ENCODE data around the gene ZBTB40. TPM values are rescaled to one million over a fixed set of nuclear protein-coding genes. Genes with fewer than 3 reads are reported as not detected.

Gene ZBTB40
- polyA plus RNA-seq, 1 of the 3 experiments (the other 2 are of a cell fraction), result 5.0 TPM

DNA sequence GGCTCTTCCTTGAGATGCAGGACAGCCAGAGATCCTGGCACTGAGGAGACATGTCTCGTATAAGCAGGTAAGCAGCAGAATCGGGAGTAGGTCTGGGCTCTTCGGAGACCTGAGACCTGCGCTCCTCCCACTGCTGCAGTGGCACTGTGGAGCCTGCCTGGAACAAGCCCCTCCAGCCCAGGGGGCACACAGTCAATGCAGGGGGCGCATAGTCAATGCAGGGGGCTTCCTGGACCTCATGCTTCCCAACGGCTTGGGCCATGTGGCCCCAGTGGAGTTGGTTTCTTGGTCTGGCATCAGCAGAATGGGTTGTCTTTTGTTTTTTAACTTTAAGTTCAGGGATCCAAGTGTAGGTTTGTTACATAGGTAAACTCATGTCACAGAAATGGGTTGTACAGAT lies 83.7 kb downstream of the ZBTB40 start:
- H3K4me3 ChIP-seq (ENCODE audit: low read depth in 2 of 2, low read length in 1 of 2), result no peak overlapping the region
- H3F3A ChIP-seq (replicated peaks; ENCODE audit: insufficient read depth), result no peaks in the 10 kb centered on the region
- no peak for TF ChIP-seq NRF1 (IDR thresholded peaks at IDR 0.05; ENCODE audit: low read depth, low read length)
- H2AFZ ChIP-seq (ENCODE audit: low read depth), result no peak overlapping the region
- no peaks in the 10 kb centered on the region for H3K36me3 ChIP-seq (replicated peaks in 1 of 2; ENCODE audit: control insufficient read depth in 1 of 2, insufficient read depth in 2 of 2, low read length in 1 of 2)
- ChIA-PET CTCF (interaction anchor here (11.7 kb wide), 1 partner anchor 107 kb away, joined by 289 read pairs; the partner anchor contains the start of gene C1QC), POLR2A (no interaction called here)
- H3K9me2 ChIP-seq, result no peaks in the 10 kb centered on the region
- H3K4me1 ChIP-seq (ENCODE audit: control insufficient read depth in 1 of 2, insufficient read depth in 2 of 2, low read depth in 1 of 2, low read length in 1 of 2), result peaks cover 0 to 17% of the 10 kb centered on the region in 2 experiments; a peak in 1 of 4 replicates
- H3K27me3 ChIP-seq (ENCODE audit: insufficient read depth), result no peaks in the 10 kb centered on the region
- no peak overlapping the region for H3K4me2 ChIP-seq
- no peak overlapping the region for H3K27ac ChIP-seq (ENCODE audit: low read depth in 2 of 2, low read length in 1 of 2)
- H3K9ac ChIP-seq, result no peak overlapping the region
- H3K9me3 ChIP-seq, result no peaks in the 10 kb centered on the region
- H3K79me2 ChIP-seq (ENCODE audit: insufficient read depth), result no peaks in the 10 kb centered on the region
- 87% methylated on average over 4 of the region's 6 CpGs for WGBS (ENCODE audit: low lambda C conversion rate)
- DNase-seq, result no peak
- no peaks in the 10 kb centered on the region for H4K20me1 ChIP-seq (ENCODE audit: insufficient read depth)

DNA sequence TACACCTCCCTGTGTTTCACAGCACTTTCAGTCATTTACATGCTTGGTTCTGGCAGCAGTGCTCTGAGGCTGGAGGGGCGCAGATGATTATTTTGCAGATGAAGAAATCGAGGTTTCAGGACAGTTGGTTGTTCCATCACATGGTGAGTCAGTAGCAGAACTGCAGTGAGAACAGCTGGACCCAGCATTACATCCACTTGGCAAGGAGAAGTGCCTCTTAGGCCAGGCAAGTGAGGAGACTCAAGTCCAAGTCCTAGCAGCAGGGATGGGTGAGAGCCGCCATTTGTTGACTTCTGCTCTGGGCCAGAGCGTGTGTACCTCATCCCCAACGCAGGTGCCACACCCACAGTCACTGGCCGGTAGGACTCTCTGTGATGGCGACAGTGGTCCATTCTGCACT lies 84.9 kb downstream of the ZBTB40 start:
- H3K79me2 ChIP-seq (ENCODE audit: insufficient read depth), result no peaks in the 10 kb centered on the region
- no peaks in the 10 kb centered on the region for H3F3A ChIP-seq (replicated peaks; ENCODE audit: insufficient read depth)
- peaks cover 0 to 14% of the 10 kb centered on the region in 2 experiments; a peak in 1 of 4 replicates for H3K4me1 ChIP-seq (ENCODE audit: control insufficient read depth in 1 of 2, insufficient read depth in 2 of 2, low read depth in 1 of 2, low read length in 1 of 2)
- no peak overlapping the region for H3K4me2 ChIP-seq
- ChIA-PET POLR2A (no interaction called here), CTCF (interaction anchor here (4.8 kb wide), 1 partner anchor 9 kb away, joined by 33 read pairs; no protein-coding TSS in a partner anchor)
- H3K27me3 ChIP-seq (ENCODE audit: insufficient read depth), result no peaks in the 10 kb centered on the region
- H3K9me3 ChIP-seq, result no peaks in the 10 kb centered on the region
- H3K27ac ChIP-seq (ENCODE audit: low read depth in 2 of 2, low read length in 1 of 2), result no peak overlapping the region
- H3K36me3 ChIP-seq (replicated peaks in 1 of 2; ENCODE audit: control insufficient read depth in 1 of 2, insufficient read depth in 2 of 2, low read length in 1 of 2), result no peaks in the 10 kb centered on the region
- no peak overlapping the region for H3K9ac ChIP-seq
- H4K20me1 ChIP-seq (ENCODE audit: insufficient read depth), result no peaks in the 10 kb centered on the region
- no peak overlapping the region for H3K4me3 ChIP-seq (ENCODE audit: low read depth in 2 of 2, low read length in 1 of 2)
- no peaks in the 10 kb centered on the region for H3K9me2 ChIP-seq
- no peak overlapping the region for H2AFZ ChIP-seq (ENCODE audit: low read depth)
- no peak for DNase-seq
- 100% methylated on average over 3 of the region's 7 CpGs for WGBS (ENCODE audit: low lambda C conversion rate)
- no peak for TF ChIP-seq TCF12 (IDR thresholded peaks at IDR 0.05)
- TF ChIP-seq MXI1 (IDR thresholded peaks at IDR 0.05; ENCODE audit: low read depth, low read length), result no peak
- TF ChIP-seq SMC3 (IDR thresholded peaks at IDR 0.05; ENCODE audit: low read depth, low read length), result no peak
- no peak for TF ChIP-seq FOSL2 (IDR thresholded peaks at IDR 0.05; ENCODE audit: borderline replicate concordance, low read depth)
- no peak for TF ChIP-seq EZH2phosphoT487 (IDR thresholded peaks at IDR 0.05; ENCODE audit: borderline replicate concordance, low read depth)
- TF ChIP-seq, protein P1, sequence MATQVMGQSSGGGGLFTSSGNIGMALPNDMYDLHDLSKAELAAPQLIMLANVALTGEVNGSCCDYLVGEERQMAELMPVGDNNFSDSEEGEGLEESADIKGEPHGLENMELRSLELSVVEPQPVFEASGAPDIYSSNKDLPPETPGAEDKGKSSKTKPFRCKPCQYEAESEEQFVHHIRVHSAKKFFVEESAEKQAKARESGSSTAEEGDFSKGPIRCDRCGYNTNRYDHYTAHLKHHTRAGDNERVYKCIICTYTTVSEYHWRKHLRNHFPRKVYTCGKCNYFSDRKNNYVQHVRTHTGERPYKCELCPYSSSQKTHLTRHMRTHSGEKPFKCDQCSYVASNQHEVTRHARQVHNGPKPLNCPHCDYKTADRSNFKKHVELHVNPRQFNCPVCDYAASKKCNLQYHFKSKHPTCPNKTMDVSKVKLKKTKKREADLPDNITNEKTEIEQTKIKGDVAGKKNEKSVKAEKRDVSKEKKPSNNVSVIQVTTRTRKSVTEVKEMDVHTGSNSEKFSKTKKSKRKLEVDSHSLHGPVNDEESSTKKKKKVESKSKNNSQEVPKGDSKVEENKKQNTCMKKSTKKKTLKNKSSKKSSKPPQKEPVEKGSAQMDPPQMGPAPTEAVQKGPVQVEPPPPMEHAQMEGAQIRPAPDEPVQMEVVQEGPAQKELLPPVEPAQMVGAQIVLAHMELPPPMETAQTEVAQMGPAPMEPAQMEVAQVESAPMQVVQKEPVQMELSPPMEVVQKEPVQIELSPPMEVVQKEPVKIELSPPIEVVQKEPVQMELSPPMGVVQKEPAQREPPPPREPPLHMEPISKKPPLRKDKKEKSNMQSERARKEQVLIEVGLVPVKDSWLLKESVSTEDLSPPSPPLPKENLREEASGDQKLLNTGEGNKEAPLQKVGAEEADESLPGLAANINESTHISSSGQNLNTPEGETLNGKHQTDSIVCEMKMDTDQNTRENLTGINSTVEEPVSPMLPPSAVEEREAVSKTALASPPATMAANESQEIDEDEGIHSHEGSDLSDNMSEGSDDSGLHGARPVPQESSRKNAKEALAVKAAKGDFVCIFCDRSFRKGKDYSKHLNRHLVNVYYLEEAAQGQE (IDR thresholded peaks at IDR 0.05; ENCODE audit: low read depth, low read length), result no peak
- TF ChIP-seq FOXJ3 (CRISPR knock-in tag; IDR thresholded peaks at IDR 0.05), result no peak
- TF ChIP-seq YY1 (IDR thresholded peaks at IDR 0.05; ENCODE audit: low read depth), result no peak
- no peak for TF ChIP-seq TEAD4 (IDR thresholded peaks at IDR 0.05; ENCODE audit: borderline replicate concordance, insufficient read depth)
- TF ChIP-seq CHD2 (IDR thresholded peaks at IDR 0.05; ENCODE audit: low read length, partially characterized antibody), result no peak
- no peak for TF ChIP-seq USF2 (IDR thresholded peaks at IDR 0.05; ENCODE audit: borderline replicate concordance, low read depth, low read length)
- TF ChIP-seq, protein P2, sequence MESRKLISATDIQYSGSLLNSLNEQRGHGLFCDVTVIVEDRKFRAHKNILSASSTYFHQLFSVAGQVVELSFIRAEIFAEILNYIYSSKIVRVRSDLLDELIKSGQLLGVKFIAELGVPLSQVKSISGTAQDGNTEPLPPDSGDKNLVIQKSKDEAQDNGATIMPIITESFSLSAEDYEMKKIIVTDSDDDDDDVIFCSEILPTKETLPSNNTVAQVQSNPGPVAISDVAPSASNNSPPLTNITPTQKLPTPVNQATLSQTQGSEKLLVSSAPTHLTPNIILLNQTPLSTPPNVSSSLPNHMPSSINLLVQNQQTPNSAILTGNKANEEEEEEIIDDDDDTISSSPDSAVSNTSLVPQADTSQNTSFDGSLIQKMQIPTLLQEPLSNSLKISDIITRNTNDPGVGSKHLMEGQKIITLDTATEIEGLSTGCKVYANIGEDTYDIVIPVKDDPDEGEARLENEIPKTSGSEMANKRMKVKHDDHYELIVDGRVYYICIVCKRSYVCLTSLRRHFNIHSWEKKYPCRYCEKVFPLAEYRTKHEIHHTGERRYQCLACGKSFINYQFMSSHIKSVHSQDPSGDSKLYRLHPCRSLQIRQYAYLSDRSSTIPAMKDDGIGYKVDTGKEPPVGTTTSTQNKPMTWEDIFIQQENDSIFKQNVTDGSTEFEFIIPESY (IDR thresholded peaks at IDR 0.05; ENCODE audit: borderline replicate concordance, low read depth), result no peak
- no peak for TF ChIP-seq JUND (IDR thresholded peaks at IDR 0.05)
- TF ChIP-seq RCOR1 (IDR thresholded peaks at IDR 0.05; ENCODE audit: low read length), result no peak
- TF ChIP-seq, protein P3, sequence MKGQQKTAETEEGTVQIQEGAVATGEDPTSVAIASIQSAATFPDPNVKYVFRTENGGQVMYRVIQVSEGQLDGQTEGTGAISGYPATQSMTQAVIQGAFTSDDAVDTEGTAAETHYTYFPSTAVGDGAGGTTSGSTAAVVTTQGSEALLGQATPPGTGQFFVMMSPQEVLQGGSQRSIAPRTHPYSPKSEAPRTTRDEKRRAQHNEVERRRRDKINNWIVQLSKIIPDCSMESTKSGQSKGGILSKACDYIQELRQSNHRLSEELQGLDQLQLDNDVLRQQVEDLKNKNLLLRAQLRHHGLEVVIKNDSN (IDR thresholded peaks at IDR 0.05; ENCODE audit: borderline replicate concordance, low read depth), result no peak
- no peak for TF ChIP-seq POLR2AphosphoS5 (IDR thresholded peaks at IDR 0.05; ENCODE audit: low read depth, low read length)
- TF ChIP-seq NFIC (IDR thresholded peaks at IDR 0.05; ENCODE audit: borderline replicate concordance), result no peak
- TF ChIP-seq, protein P4, sequence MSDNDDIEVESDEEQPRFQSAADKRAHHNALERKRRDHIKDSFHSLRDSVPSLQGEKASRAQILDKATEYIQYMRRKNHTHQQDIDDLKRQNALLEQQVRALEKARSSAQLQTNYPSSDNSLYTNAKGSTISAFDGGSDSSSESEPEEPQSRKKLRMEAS (IDR thresholded peaks at IDR 0.05; ENCODE audit: low read depth), result no peak
